NCI-H2029 (cell line): ENCODE data around the gene SOWAHA.

Experiments
- DNase-seq: peaks from one replicate; lab custom pipeline; 2025; lab: John Stamatoyannopoulos, UW

Gene SOWAHA

GRCh38 chr5:132812781-132813598 lies at the start of gene SOWAHA:
TSS of gene SOWAHA (plus strand) at chr5:132813302. CDS start at chr5:132813622, 320 bp downstream.
- DNase-seq: peak; percentile 36

- DNase-seq: no peak
Observed at GRCh38 chr5:132764051-132764450, 49.1 kb upstream of the SOWAHA start.

DNA sequence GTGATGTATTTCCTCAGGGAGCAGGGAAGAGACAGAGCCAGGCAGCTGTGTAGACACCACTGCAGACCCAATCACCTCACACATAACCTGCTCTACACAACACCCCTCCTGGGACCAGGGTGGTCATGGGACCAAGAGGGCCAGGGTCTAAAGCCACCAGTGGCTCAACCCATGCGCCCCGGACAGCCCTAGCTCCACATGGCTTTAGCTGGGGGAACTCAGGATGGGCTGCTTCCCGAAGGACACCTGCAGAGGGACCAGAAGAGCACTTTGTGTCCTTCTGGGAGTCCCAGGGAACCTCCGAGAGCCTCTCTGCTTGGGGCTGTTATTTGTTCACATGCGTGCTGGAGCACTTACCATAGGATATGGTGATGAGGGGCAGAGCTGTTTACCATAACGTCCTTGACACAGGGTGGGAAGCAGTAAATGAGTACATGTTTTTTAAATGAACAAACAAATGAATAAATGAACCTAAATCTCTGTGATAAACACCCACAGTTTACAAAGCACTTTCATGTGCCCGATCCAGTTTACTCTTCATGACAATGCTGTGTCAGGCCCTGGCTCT lies 48.3 kb upstream of the SOWAHA start:
- DNase-seq: no peak

GRCh38 chr5:132765311-132766019 lies 47.6 kb upstream of the SOWAHA start:
- DNase-seq: no peak

DNA sequence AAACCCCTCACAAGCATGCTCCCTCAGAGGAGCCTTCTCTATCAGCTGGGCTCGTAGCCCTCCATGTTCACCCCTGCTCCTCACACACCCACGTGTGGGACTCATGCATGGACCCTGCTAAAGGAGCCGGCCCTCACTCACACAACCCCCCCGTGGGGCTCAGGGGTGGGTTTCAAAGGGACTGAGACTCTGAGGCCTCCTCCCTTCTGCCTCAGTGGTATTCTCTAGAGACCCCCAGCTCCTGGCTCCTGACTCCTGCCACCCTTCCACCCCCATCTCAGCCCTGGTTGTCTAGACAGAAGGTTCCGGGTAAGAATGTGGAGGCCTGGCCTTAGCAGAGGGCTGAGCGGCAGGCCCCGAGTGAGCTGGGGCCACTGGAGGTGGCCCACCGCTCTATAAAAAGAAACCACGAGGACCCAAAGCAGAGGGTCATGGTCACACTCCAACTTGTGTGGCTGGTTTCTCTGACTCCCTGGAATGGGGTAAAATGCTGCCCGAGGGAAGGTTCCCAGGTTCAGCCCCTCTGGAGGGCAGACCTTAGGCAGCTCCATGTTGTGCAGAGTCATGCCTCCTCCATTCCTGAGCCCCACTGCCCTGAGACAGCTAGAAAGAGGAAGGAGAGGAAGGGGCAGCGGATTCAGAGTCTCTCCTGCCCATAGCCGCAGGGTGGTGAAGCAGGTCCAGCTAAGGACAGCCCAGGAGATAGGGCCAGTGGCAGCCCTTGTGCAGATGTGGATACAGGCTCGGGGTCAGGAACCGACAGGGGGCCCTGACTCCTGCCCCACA lies 46.9 kb upstream of the SOWAHA start:
- no peak for DNase-seq

GRCh38 chr5:132766806-132767055 lies 46.4 kb upstream of the SOWAHA start:
- DNase-seq: no peak

DNA sequence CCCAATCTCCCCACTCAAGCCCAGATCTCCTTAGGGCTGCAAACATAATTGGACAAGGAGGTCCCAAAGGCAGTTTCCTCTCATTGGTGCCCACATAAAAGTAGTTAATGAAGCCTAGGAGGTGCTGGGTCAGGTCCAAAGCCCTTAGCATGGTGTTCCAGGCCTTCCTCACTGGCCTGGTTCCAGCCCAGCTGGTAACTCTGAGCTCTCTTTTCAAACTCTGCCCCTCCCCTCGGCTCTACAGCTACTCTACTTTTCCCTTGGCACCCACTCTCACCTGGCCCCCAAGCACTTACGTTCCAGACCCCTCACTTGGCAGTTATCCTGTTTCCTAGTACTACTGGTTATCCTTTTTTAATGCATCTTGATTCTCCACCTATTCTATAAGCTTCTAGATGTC lies 46.0 kb upstream of the SOWAHA start:
- peak; percentile 49 for DNase-seq

- DNase-seq: no peak
Observed at GRCh38 chr5:132768485-132768868, 44.6 kb upstream of the SOWAHA start.

- no peak for DNase-seq
Observed at GRCh38 chr5:132770476-132771159, 42.5 kb upstream of the SOWAHA start.

DNA sequence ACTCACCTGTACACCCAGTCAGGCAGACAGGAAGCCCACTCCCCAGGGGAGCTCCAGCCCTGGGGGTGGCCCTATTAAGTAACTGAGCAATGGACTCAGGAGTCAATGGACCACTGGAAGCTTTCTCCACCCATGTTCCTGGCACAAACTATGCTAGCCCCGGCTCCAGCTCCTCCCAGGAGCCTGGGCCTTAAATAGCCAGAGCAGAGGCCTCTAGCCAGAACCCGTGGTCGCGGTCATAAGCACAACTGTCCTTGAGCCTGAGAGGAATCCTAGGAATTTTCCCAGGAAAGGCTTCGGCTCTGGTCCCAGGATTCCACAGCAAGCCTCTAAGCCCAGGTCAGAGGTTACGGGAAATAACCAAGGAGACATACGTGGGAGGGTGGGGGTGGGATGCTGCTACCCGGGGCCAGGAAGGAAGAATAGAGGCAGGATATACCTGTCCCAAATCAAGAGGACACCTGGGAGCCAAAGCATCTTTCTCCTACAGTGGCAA lies 41.6 kb upstream of the SOWAHA start:
- no peak for DNase-seq

DNA sequence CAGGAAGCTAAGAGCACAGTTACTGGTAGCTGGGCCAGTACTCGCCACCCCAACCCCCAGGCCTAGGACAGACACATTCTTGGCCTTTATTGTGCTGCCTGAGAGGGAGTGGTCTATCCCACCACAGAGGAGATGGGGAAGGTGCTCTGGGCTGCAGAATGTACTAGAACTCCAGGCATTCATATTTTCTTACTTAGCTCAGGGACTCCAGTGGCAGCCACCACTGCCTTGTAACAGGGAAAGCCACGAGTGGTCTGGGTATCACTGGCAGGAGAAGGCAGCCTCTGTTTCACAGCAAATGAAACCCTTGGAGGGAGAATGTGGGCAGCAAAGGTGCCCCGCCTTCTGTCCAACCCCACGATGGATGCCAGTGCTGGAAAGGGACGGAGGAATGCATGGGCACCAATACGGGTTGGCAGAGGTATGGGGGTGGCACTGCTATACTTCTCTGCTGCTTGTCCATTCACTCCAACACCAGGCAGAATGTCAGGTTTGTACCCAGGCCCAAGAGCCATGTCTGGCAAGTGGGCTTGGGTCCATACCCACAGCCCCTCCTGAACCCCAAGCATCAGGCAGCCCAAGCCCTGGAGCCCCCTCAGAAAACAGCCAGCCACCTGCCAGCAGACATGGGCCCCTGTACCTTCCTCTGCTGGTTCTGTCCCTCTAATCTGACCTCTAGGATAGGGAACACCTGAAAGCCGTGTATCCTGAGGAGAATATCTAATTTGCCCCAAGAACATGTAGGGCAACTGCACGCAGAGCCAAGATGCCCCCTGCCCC lies 40.6 kb upstream of the SOWAHA start:
- DNase-seq: no peak

DNA sequence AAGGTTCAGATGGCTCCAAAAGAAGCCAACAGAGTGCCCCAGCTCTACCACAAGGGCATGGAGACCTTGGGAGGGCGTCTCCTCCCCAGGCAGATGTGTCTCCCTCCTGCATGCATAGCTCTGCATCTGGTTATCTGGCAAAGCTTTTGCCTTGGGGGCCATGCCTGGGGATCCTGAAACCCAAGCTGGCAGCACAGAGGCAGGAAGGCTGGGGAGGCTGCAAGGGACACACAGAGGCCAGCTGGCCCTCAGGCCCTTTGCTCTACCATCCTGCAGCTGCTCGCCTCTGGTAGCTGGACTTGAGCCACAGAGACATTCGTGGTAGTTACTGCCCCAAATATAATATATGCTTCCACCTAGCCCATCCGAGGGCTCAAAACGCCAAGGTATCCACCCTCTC lies 40.0 kb upstream of the SOWAHA start:
- DNase-seq: no peak

GRCh38 chr5:132773601-132774355 lies 39.3 kb upstream of the SOWAHA start:
- DNase-seq: no peak

GRCh38 chr5:132774406-132774805 lies 38.7 kb upstream of the SOWAHA start:
- no peak for DNase-seq

GRCh38 chr5:132774896-132775295 lies 38.2 kb upstream of the SOWAHA start:
- no peak for DNase-seq

DNA sequence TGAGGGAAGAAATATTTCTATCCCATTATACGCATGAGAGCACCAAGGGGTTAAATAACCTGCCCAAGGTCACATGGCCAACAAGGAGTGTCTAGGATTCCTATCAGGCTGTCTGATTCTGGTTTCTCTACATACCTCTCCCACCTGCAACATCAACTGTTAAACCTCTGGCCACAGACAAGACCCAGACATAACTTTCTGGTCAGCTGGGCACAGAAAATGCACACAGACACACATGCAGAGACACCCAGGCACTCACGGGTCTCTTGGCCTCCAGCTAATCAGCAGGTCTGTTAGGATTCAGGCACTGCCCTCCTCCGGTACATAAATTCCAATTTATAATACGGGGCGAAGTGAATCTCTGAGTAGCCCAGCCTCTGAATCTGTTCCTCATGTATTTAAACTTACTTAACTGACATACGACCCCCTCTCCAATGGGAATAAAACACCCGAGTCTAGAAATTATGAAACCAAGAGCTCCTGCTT lies 37.6 kb upstream of the SOWAHA start:
- DNase-seq: no peak

DNA sequence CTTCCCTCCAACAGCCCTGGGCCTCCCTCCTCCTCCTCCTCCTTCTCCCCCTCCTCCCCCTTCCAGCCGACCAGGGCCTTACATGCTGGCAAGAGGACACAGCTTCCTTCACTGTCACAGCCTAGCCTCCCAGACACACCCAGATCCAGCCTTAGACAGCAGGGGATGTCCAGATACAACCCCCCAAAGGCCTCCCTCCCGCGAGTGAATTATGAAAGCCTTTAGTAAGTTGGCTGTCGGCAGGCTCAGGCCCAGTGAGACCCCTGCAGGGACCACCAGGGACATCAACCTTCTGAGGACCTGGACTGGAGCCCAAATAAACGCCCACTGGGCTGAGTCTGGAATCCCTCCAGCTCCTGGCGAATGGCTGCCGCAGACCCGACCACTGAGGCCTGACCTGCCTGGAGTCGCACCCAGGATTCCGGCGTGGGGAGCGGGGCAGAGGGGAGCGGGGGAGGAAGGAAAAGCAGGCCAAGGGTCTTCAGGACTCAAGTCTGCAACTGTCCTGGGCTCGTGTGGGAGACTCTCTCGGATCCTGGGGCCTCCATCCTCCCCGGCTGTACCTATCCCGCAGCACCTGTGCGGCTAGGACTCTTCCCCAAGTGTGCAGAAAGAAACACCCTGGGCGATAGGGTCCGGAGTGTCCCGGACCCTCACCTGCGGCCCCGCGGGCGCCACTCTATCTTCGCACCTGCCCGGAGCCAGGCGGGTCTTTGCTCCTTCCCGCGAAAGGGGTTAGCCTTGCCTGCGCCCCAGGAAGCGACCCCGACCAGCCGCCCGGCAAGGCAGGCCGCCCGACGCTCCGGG lies 36.8 kb upstream of the SOWAHA start:
- no peak for DNase-seq

DNA sequence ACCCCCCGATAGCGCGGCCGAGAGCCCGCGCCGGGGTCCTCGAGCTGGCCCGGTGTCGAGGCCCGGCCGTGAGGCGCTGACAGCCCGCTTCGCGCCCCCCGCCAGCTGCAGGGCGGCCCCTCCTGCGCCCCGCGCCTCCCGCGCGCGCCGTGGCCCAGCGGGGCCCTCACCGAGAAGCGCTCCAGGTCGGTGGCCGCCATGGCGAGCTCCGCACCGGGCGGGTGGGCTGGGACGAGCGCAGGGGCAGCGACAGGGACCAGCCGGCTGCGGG lies 36.2 kb upstream of the SOWAHA start:
- DNase-seq: no peak

GRCh38 chr5:132777209-132778069 lies 35.7 kb upstream of the SOWAHA start, which contains the start of gene SEPTIN8:
TSS of gene SEPTIN8 (minus strand) at chr5:132777239. CDS start at chr5:132777137, 102 bp downstream.
- DNase-seq: peak; percentile 13
